Measurements from ENCODE around the gene ZNF69.
"Not testable (repeated sequence)": the region's sequence is repeated elsewhere in the genome, so short reads cannot be mapped to it uniquely, and the experiment has no call there.

Gene ZNF69

GRCh38 chr19:11944656-11945055 is 57.1 kb downstream of the ZNF69 start:
- H3K36me3 ChIP-seq (replicated peaks; ENCODE audit: insufficient read depth, low read length) = peaks cover 38% of the 10 kb centered on the region
- no peak for DNase-seq
- H4K20me1 ChIP-seq (ENCODE audit: insufficient read depth, low read length) = no peaks in the 10 kb centered on the region
- no peak overlapping the region for H2AFZ ChIP-seq (ENCODE audit: low read length)
- H3K9ac ChIP-seq (ENCODE audit: low read length) = no peak overlapping the region
- peaks cover 39% of the 10 kb centered on the region for H3K79me2 ChIP-seq (ENCODE audit: low read length)
- H3K27me3 ChIP-seq (replicated peaks; ENCODE audit: insufficient read depth, low read length) = no peaks in the 10 kb centered on the region
- H3K4me1 ChIP-seq (ENCODE audit: low read length) = no peaks in the 10 kb centered on the region
- no peak overlapping the region for H3K27ac ChIP-seq (ENCODE audit: low read length)
- 0 out of 2 replicates have a peak, but pooled peaks cover 4% of the 10 kb centered on the region for H3F3A ChIP-seq (ENCODE audit: insufficient read depth, low read length)
- H3K9me2 ChIP-seq (replicated peaks; ENCODE audit: insufficient read depth, low read length) = no peaks in the 10 kb centered on the region
- H3K9me3 ChIP-seq (replicated peaks; ENCODE audit: insufficient read depth, low read length) = 0 out of 2 replicates have a peak, but pooled peaks cover 6% of the 10 kb centered on the region
- TF ChIP-seq EZH2 (optimal IDR thresholded peaks at IDR 0.05; ENCODE audit: low read depth, low read length) = no peak
- no peak for TF ChIP-seq EZH2phosphoT487 (IDR thresholded peaks at IDR 0.05; ENCODE audit: low read length)
- no peak for TF ChIP-seq CTCF (IDR thresholded peaks at IDR 0.05; ENCODE audit: low read length)
- no peak overlapping the region for H3K4me3 ChIP-seq (ENCODE audit: low read length)
- H3K4me2 ChIP-seq (ENCODE audit: low read depth, low read length) = no peak overlapping the region

DNA sequence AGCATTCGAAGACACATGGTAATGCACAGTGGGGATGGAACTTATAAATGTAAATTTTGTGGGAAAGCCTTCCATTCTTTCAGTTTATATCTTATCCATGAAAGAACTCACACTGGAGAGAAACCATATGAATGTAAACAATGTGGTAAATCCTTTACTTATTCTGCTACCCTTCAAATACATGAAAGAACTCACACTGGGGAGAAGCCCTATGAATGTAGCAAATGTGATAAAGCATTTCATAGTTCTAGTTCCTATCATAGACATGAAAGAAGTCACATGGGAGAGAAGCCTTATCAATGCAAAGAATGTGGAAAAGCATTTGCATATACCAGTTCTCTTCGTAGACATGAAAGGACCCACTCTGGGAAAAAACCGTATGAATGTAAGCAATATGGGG is 61.1 kb downstream of the ZNF69 start:
- no peak for DNase-seq
- H3K36me3 ChIP-seq (replicated peaks; ENCODE audit: insufficient read depth, low read length) = peaks cover 38% of the 10 kb centered on the region

DNA sequence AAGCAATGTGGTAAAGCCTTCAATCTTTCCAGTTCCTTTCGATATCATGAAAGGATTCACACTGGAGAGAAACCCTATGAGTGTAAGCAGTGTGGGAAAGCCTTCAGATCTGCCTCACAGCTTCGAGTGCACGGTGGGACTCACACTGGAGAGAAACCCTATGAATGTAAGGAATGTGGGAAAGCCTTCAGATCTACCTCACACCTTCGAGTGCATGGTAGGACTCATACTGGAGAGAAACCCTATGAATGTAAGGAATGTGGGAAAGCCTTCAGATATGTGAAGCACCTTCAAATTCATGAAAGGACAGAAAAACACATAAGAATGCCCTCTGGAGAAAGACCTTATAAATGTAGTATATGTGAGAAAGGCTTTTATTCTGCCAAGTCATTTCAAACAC is 61.6 kb downstream of the ZNF69 start:
- Histone ChIP-seq H3F3A (ENCODE audit: insufficient read depth, low read length) (0 out of 2 replicates have a peak, but pooled peaks cover 4% of the 10 kb centered on the region), H3K4me2 (ENCODE audit: low read depth, low read length) (no peak overlapping the region), H3K4me1 (ENCODE audit: low read length) (no peaks in the 10 kb centered on the region), H3K4me3 (ENCODE audit: low read length) (no peak overlapping the region), H3K9ac (ENCODE audit: low read length) (no peak overlapping the region), H2AFZ (ENCODE audit: low read length) (no peak overlapping the region), H3K9me3 (replicated peaks; ENCODE audit: insufficient read depth, low read length) (peaks cover 7% of the 10 kb centered on the region; the same call in 1 of the 2 replicates), H3K27ac (ENCODE audit: low read length) (no peak overlapping the region), H3K79me2 (ENCODE audit: low read length) (peaks cover 13% of the 10 kb centered on the region; the same call in 1 of the 2 replicates), H3K9me2 (replicated peaks; ENCODE audit: insufficient read depth, low read length) (no peaks in the 10 kb centered on the region), H4K20me1 (ENCODE audit: insufficient read depth, low read length) (no peaks in the 10 kb centered on the region), H3K27me3 (replicated peaks; ENCODE audit: insufficient read depth, low read length) (no peaks in the 10 kb centered on the region), H3K36me3 (replicated peaks; ENCODE audit: insufficient read depth, low read length) (peaks cover 38% of the 10 kb centered on the region)
- DNase-seq = no peak
- no peak for TF ChIP-seq EZH2 (optimal IDR thresholded peaks at IDR 0.05; ENCODE audit: low read depth, low read length)
- TF ChIP-seq CTCF (IDR thresholded peaks at IDR 0.05; ENCODE audit: low read length) = no peak
- TF ChIP-seq EZH2phosphoT487 (IDR thresholded peaks at IDR 0.05; ENCODE audit: low read length) = no peak

More for the DNA sequence above, 61.1 kb downstream of the ZNF69 start:
- Histone ChIP-seq H3K9me3 (replicated peaks; ENCODE audit: insufficient read depth, low read length) (peaks cover 8% of the 10 kb centered on the region; the same call in 1 of the 2 replicates), H2AFZ (ENCODE audit: low read length) (no peak overlapping the region), H4K20me1 (ENCODE audit: insufficient read depth, low read length) (no peaks in the 10 kb centered on the region), H3K9ac (ENCODE audit: low read length) (no peak overlapping the region), H3K79me2 (ENCODE audit: low read length) (peaks cover 17% of the 10 kb centered on the region; the same call in 1 of the 2 replicates), H3K4me2 (ENCODE audit: low read depth, low read length) (no peak overlapping the region), H3F3A (ENCODE audit: insufficient read depth, low read length) (0 out of 2 replicates have a peak, but pooled peaks cover 4% of the 10 kb centered on the region), H3K4me1 (ENCODE audit: low read length) (no peaks in the 10 kb centered on the region), H3K27ac (ENCODE audit: low read length) (no peak overlapping the region), H3K9me2 (replicated peaks; ENCODE audit: insufficient read depth, low read length) (no peaks in the 10 kb centered on the region), H3K4me3 (ENCODE audit: low read length) (no peak overlapping the region), H3K27me3 (replicated peaks; ENCODE audit: insufficient read depth, low read length) (no peaks in the 10 kb centered on the region)
- TF ChIP-seq EZH2 (optimal IDR thresholded peaks at IDR 0.05; ENCODE audit: low read depth, low read length) (no peak), EZH2phosphoT487 (IDR thresholded peaks at IDR 0.05; ENCODE audit: low read length) (no peak), CTCF (IDR thresholded peaks at IDR 0.05; ENCODE audit: low read length) (no peak)

DNA sequence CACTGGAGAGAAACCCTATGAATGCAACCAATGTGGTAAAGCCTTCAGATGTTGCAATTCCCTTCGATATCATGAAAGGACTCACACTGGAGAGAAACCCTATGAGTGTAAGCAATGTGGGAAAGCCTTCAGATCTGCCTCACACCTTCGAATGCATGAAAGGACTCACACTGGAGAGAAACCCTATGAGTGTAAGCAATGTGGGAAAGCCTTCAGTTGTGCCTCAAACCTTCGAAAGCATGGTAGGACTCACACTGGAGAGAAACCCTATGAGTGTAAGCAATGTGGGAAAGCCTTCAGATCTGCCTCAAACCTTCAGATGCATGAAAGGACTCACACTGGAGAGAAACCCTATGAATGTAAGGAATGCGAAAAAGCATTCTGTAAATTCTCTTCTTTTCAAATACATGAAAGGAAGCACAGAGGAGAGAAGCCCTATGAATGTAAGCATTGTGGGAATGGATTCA is 62.1 kb downstream of the ZNF69 start:
- not testable (repeated sequence) for H4K20me1 ChIP-seq (ENCODE audit: insufficient read depth, low read length); H3K9ac ChIP-seq (ENCODE audit: low read length); H3K9me2 ChIP-seq (replicated peaks; ENCODE audit: insufficient read depth, low read length); H3K4me1 ChIP-seq (ENCODE audit: low read length); H3K4me3 ChIP-seq (ENCODE audit: low read length); H3K9me3 ChIP-seq (replicated peaks; ENCODE audit: insufficient read depth, low read length); H3K27ac ChIP-seq (ENCODE audit: low read length); H3F3A ChIP-seq (ENCODE audit: insufficient read depth, low read length); DNase-seq; H3K4me2 ChIP-seq (ENCODE audit: low read depth, low read length); H3K27me3 ChIP-seq (replicated peaks; ENCODE audit: insufficient read depth, low read length); H2AFZ ChIP-seq (ENCODE audit: low read length)
- peaks cover 11% of the 10 kb centered on the region; the same call in 1 of the 2 replicates for H3K79me2 ChIP-seq (ENCODE audit: low read length)
- H3K36me3 ChIP-seq (replicated peaks; ENCODE audit: insufficient read depth, low read length) = peaks cover 38% of the 10 kb centered on the region
